Liver (tissue), 9 donors: ENCODE data around the gene PPFIA1. TPM values are rescaled to one million over a fixed set of nuclear protein-coding genes. Genes with fewer than 3 reads are reported as not detected.

ENCODE experiments used
- DNase-seq: peaks from one replicate; pipeline ENCODE4 v3.0.0-alpha.2; 2017; ENCODE audit warnings: low spot score
- H3K27ac ChIP-seq, 2 donors: one replicate each; pipeline ENCODE4 v1.7.0; 2013; ENCODE audit warnings: inconsistent platforms in 2 of 2, low read length in 2 of 2, control low read depth in 1 of 2, low read depth in 1 of 2, mild to moderate bottlenecking in 1 of 2
- H3K27me3 ChIP-seq, 4 donors: one replicate each; pipeline versions ENCODE4 v1.6.1 to v1.7.0; 2013; ENCODE audit warnings: low read length in 3 of 4, inconsistent platforms in 1 of 4, mild to moderate bottlenecking in 1 of 4, moderate library complexity in 1 of 4; ENCODE audit not compliant: control insufficient read depth in 4 of 4, insufficient read depth in 4 of 4
- H3K36me3 ChIP-seq, 4 donors: one replicate each; pipeline versions ENCODE4 v1.6.1 to v1.7.0; 2013; ENCODE audit warnings: low read length in 3 of 4, mild to moderate bottlenecking in 3 of 4, low read depth in 1 of 4, moderate library complexity in 1 of 4; ENCODE audit not compliant: control insufficient read depth in 4 of 4, insufficient read depth in 3 of 4
- H3K4me1 ChIP-seq, 4 donors: one replicate each; pipeline versions ENCODE4 v1.6.1 to v1.7.0; 2013; ENCODE audit warnings: low read length in 3 of 4, mild to moderate bottlenecking in 3 of 4, moderate library complexity in 1 of 4; ENCODE audit not compliant: control insufficient read depth in 4 of 4, insufficient read depth in 4 of 4
- H3K4me3 ChIP-seq, 3 donors: one replicate each; pipeline versions ENCODE4 v1.6.1 to v1.7.0; 2013; ENCODE audit warnings: low read length in 3 of 3, control low read depth in 1 of 3, low read depth in 1 of 3, mild to moderate bottlenecking in 1 of 3
- H3K9ac ChIP-seq, 2 donors: one replicate each; pipeline ENCODE4 v1.7.0; 2013; ENCODE audit warnings: low read length in 2 of 2, mild to moderate bottlenecking in 2 of 2, moderate library complexity in 2 of 2, control low read depth in 1 of 2, low read depth in 1 of 2
- H3K9me3 ChIP-seq, 4 donors: one replicate each; pipeline versions ENCODE4 v1.6.1 to v1.7.0; 2013; ENCODE audit warnings: low read length in 3 of 4; ENCODE audit not compliant: control insufficient read depth in 4 of 4
- ATF3 ChIP-seq: IDR thresholded peaks from 2 replicates; pipeline ENCODE4 v1.6.1; 2016; ENCODE audit warnings: antibody characterized with exemption
- CTCF ChIP-seq: fragments of 150-350 bp; IDR thresholded peaks from 2 replicates; pipeline ENCODE4 v1.5.1; 2017; ENCODE audit warnings: improper control_type of control experiment, low read depth, low read length; ENCODE audit not compliant: missing input control
- EGR1 ChIP-seq, 2 donors: IDR thresholded peaks; 2 replicates each; pipeline ENCODE4 v1.6.1; 2016 to 2018; ENCODE audit warnings: antibody characterized with exemption in 2 of 2, low read depth in 2 of 2
- FOXA1 ChIP-seq: IDR thresholded peaks from 2 replicates; pipeline ENCODE4 v1.6.1; 2016; ENCODE audit warnings: antibody characterized with exemption
- FOXA2 ChIP-seq: IDR thresholded peaks from 2 replicates; pipeline ENCODE4 v1.6.1; 2016; ENCODE audit warnings: antibody characterized with exemption
- GABPA ChIP-seq, 2 donors: IDR thresholded peaks in 1 of 2; conservative IDR thresholded peaks in 1 of 2; 2 replicates each; pipeline ENCODE4 v1.6.1; 2016; ENCODE audit warnings: antibody characterized with exemption in 2 of 2, mild to moderate bottlenecking in 1 of 2, moderate library complexity in 1 of 2
- HNF4A ChIP-seq, 2 donors: conservative IDR thresholded peaks; 2 replicates each; pipeline ENCODE4 v1.6.1; 2016; ENCODE audit warnings: antibody characterized with exemption in 2 of 2, mild to moderate bottlenecking in 2 of 2
- HNF4G ChIP-seq: IDR thresholded peaks from 2 replicates; pipeline ENCODE4 v1.6.1; 2016; ENCODE audit warnings: antibody characterized with exemption
- JUND ChIP-seq, 2 donors: IDR thresholded peaks; 2 replicates each; pipeline ENCODE4 v1.6.1; 2016; ENCODE audit warnings: antibody characterized with exemption in 2 of 2
- NR2F2 ChIP-seq: IDR thresholded peaks from 2 replicates; pipeline ENCODE4 v1.6.1; 2016; ENCODE audit warnings: antibody characterized with exemption
- RAD21 ChIP-seq, 2 donors: IDR thresholded peaks; 2 replicates each; pipeline ENCODE4 v1.6.1; 2016; ENCODE audit warnings: antibody characterized with exemption in 2 of 2, mild to moderate bottlenecking in 2 of 2
- RXRA ChIP-seq, 2 donors: IDR thresholded peaks; 2 replicates each; pipeline ENCODE4 v1.6.1; 2017 to 2018; ENCODE audit warnings: antibody characterized with exemption in 2 of 2, mild to moderate bottlenecking in 1 of 2
- SP1 ChIP-seq: IDR thresholded peaks from 2 replicates; pipeline ENCODE4 v1.6.1; 2018; ENCODE audit warnings: antibody characterized with exemption, mild to moderate bottlenecking
- TAF1 ChIP-seq: conservative IDR thresholded peaks from 2 replicates; pipeline ENCODE4 v1.6.1; 2016; ENCODE audit warnings: antibody characterized with exemption, mild to moderate bottlenecking
- YY1 ChIP-seq: IDR thresholded peaks from 2 replicates; pipeline ENCODE4 v1.6.1; 2016; ENCODE audit warnings: antibody characterized with exemption, mild to moderate bottlenecking
- WGBS: extraction: QIAGEN DNeasy Blood & Tissue Kit; methylation state at CpG from one replicate; pipeline ENCODE4 v1.1.7; 2013; 5-methylcytosine and 5-hydroxymethylcytosine counted together
- polyA plus RNA-seq, 2 donors: library from polyadenylated mRNA; stranded (reverse) in 1 of 2; unstranded in 1 of 2; fragments of 200-250 nt in 1 of 2; fragments of >200 nt in 1 of 2; fragmentation: Nextera tagmentation in 1 of 2; extraction: Ambion mirVana in 1 of 2; gene quantifications; one replicate each; pipeline versions ENCODE4 v1.2.1 to v1.2.3, GENCODE V29; 2013 to 2015
- total RNA-seq, 2 donors: library from RNA; depleted of rRNA; stranded (reverse); fragments of >200 nt; gene quantifications; one replicate each; pipeline ENCODE4 v1.2.3, GENCODE V29; 2014
- TF ChIP-seq, protein P1 (sequence below): IDR thresholded peaks from 2 replicates; pipeline ENCODE4 v1.6.1; 2016; ENCODE audit warnings: antibody characterized with exemption, mild to moderate bottlenecking
- TF ChIP-seq, protein P2 (sequence below): IDR thresholded peaks from 2 replicates; pipeline ENCODE4 v1.6.1; 2016; ENCODE audit warnings: antibody characterized with exemption
- TF ChIP-seq, protein P3 (sequence below): IDR thresholded peaks from 2 replicates; pipeline ENCODE4 v1.6.1; 2016; ENCODE audit warnings: antibody characterized with exemption
- donor health status: healthy.
- donor health status: healthy.
- donor health status: healthy.
- donor health status: healthy.
- donor health status: healthy.

Gene PPFIA1
- total and polyA plus RNA-seq, 4 donors, result 9.9 to 39.6 (median 14.5) TPM

DNA sequence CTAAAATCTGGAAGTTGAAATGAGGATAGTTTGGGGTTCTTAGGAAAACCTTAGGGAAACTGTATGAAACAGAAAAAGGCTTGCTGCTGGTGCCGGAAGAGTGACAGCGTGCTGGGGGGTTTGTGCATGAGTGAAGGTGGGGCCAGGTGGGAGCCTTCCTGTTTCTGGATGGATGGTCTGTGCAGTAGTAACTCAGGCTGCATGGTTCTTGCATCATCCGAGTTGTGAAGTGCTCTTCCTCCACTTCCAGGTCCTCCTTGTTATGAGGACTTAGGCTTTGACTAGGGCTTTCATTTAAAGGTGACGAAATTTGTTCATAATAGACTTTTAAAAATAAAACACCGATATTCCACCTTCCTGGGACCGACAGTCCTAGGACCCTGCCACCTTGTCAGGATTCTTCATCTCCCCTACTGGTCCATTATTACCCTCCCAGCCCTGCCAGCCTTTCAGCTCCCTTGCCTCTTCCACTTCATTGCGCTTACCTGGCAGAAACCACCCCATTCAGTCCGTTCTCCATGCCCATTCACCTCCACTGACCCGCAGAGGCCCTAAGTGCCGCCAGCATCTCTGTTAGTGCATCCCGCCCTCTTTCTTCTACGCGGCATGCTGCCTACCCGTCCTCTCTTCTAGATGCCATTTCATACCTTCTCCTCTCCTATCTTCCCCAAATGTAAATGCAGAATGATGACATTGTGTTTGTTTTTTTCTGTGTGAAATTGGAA, 47.3 kb downstream of the PPFIA1 start:
- Histone ChIP-seq H3K27me3 (no peaks in the 10 kb centered on the region), H3K4me1 (no peaks in the 10 kb centered on the region), H3K36me3 (peaks cover 0 to 11% (median 6%) of the 10 kb centered on the region in 4 donors), H3K4me3 (no peak overlapping the region), H3K9me3 (no peaks in the 10 kb centered on the region), H3K27ac (no peak overlapping the region), H3K9ac (no peak overlapping the region)
- DNase-seq, result no peak
- TF ChIP-seq HNF4A (conservative IDR thresholded peaks at IDR 0.05), result no peak
- TF ChIP-seq, protein P1, sequence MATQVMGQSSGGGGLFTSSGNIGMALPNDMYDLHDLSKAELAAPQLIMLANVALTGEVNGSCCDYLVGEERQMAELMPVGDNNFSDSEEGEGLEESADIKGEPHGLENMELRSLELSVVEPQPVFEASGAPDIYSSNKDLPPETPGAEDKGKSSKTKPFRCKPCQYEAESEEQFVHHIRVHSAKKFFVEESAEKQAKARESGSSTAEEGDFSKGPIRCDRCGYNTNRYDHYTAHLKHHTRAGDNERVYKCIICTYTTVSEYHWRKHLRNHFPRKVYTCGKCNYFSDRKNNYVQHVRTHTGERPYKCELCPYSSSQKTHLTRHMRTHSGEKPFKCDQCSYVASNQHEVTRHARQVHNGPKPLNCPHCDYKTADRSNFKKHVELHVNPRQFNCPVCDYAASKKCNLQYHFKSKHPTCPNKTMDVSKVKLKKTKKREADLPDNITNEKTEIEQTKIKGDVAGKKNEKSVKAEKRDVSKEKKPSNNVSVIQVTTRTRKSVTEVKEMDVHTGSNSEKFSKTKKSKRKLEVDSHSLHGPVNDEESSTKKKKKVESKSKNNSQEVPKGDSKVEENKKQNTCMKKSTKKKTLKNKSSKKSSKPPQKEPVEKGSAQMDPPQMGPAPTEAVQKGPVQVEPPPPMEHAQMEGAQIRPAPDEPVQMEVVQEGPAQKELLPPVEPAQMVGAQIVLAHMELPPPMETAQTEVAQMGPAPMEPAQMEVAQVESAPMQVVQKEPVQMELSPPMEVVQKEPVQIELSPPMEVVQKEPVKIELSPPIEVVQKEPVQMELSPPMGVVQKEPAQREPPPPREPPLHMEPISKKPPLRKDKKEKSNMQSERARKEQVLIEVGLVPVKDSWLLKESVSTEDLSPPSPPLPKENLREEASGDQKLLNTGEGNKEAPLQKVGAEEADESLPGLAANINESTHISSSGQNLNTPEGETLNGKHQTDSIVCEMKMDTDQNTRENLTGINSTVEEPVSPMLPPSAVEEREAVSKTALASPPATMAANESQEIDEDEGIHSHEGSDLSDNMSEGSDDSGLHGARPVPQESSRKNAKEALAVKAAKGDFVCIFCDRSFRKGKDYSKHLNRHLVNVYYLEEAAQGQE, result no peak
- no peak for TF ChIP-seq ATF3
- TF ChIP-seq, protein P2, sequence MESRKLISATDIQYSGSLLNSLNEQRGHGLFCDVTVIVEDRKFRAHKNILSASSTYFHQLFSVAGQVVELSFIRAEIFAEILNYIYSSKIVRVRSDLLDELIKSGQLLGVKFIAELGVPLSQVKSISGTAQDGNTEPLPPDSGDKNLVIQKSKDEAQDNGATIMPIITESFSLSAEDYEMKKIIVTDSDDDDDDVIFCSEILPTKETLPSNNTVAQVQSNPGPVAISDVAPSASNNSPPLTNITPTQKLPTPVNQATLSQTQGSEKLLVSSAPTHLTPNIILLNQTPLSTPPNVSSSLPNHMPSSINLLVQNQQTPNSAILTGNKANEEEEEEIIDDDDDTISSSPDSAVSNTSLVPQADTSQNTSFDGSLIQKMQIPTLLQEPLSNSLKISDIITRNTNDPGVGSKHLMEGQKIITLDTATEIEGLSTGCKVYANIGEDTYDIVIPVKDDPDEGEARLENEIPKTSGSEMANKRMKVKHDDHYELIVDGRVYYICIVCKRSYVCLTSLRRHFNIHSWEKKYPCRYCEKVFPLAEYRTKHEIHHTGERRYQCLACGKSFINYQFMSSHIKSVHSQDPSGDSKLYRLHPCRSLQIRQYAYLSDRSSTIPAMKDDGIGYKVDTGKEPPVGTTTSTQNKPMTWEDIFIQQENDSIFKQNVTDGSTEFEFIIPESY, result no peak
- TF ChIP-seq FOXA2, result no peak
- TF ChIP-seq NR2F2, result no peak
- TF ChIP-seq TAF1, result no peak
- TF ChIP-seq RAD21 (IDR thresholded peaks at IDR 0.05), result no peak
- TF ChIP-seq EGR1 (IDR thresholded peaks at IDR 0.05; ENCODE audit: low read depth in 2 of 2), result no peak
- TF ChIP-seq YY1, result no peak
- TF ChIP-seq SP1, result no peak
- no peak for TF ChIP-seq CTCF
- no peak for TF ChIP-seq JUND (IDR thresholded peaks at IDR 0.05)
- no peak for TF ChIP-seq RXRA (IDR thresholded peaks at IDR 0.05)
- TF ChIP-seq, protein P3, sequence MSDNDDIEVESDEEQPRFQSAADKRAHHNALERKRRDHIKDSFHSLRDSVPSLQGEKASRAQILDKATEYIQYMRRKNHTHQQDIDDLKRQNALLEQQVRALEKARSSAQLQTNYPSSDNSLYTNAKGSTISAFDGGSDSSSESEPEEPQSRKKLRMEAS, result no peak
- no peak for TF ChIP-seq HNF4G
- TF ChIP-seq FOXA1, result no peak
- no peak for TF ChIP-seq GABPA (IDR thresholded peaks at IDR 0.05 in 1 of 2, conservative IDR thresholded peaks at IDR 0.05 in 1 of 2)
- WGBS, result 94% methylated on average over 14 of the region's 14 CpGs
